Astrocyte of the spinal cord (primary cell): Measurements from ENCODE around the gene FAM219A.

ENCODE experiments used
- DNase-seq: peaks from one replicate; pipeline ENCODE4 v3.0.0; 2011; ENCODE audit warnings: low read depth, low spot score
- H3K4me3 ChIP-seq: 2 replicates; pipeline ENCODE4 v1.5.1; 2011; ENCODE audit warnings: low read depth, mild to moderate bottlenecking, low read length, moderate library complexity
- in situ Hi-C: cut with HindIII; loops from 2 replicates; pipeline ENCODE4 v1.10.0; 2017; ENCODE audit warnings: low sequenced_read_pairs
- TF ChIP-seq, protein P1 (sequence below): IDR thresholded peaks from 2 replicates; pipeline ENCODE4 v1.5.1; 2012; ENCODE audit warnings: low read depth, mild to moderate bottlenecking, low read length, inconsistent platforms

Gene FAM219A

DNA sequence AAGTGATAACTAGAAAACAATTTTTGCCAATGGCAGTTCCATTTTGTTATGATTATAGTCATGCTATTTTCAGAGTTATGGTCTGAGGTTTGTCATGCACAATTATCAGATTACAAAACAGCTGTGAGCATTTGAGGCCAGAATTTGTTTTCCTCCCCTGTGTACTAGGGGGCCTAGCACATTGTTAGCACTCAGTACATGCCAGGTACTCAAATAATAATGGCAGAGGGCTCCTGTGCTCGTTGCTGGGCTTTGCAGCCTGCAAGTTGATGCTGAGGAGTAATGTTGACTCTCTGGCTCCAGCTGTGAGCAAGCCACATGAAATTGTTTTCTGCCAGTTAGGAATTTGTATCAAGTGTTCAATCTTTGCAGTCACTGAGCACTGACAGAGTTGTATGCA is 7.1 kb upstream of the FAM219A start:
- H3K4me3 ChIP-seq, result no peak overlapping the region
- in situ Hi-C loops, result no loop called here
- TF ChIP-seq, protein P1, sequence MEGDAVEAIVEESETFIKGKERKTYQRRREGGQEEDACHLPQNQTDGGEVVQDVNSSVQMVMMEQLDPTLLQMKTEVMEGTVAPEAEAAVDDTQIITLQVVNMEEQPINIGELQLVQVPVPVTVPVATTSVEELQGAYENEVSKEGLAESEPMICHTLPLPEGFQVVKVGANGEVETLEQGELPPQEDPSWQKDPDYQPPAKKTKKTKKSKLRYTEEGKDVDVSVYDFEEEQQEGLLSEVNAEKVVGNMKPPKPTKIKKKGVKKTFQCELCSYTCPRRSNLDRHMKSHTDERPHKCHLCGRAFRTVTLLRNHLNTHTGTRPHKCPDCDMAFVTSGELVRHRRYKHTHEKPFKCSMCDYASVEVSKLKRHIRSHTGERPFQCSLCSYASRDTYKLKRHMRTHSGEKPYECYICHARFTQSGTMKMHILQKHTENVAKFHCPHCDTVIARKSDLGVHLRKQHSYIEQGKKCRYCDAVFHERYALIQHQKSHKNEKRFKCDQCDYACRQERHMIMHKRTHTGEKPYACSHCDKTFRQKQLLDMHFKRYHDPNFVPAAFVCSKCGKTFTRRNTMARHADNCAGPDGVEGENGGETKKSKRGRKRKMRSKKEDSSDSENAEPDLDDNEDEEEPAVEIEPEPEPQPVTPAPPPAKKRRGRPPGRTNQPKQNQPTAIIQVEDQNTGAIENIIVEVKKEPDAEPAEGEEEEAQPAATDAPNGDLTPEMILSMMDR, result no peak
- no peak for DNase-seq

DNA sequence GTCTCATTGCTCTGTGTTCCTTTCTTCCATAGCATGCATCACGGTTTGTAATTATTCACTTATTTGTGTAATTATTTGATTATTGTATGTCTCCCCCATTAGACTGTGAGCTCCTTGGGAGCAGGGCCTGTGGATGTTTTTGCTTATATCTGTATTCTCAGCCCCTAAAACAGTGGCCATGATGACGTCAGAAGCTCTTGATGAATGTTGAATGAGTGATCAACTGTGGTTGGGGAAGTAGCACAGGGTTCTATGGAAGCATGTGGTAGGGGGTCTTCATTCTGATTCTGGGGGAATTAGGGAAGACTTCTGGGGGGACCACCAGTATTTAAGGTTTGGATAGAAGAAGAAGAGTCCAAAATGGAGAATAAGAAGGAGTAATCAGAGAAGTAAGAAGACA is 6.2 kb upstream of the FAM219A start:
- TF ChIP-seq, protein P1, result no peak
- DNase-seq, result no peak
- in situ Hi-C loops, result no loop called here
- no peak overlapping the region for H3K4me3 ChIP-seq

DNA sequence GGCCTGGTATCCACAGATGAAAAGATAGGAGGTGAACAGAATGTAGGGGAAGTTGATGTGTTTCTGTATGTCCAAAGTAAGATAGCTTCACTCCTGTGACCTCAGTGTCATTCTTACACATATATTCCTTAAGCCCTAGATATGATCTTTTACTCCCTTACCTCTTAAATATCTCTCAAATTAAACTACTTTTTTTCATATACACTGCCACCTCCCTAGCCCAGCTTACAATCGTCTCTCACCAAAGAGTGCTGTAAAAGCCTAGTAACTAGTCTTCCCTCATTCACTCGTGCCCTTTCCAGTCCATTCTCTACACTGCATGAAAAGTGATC is 5.5 kb upstream of the FAM219A start:
- no peak for DNase-seq
- in situ Hi-C loops, result no loop called here
- TF ChIP-seq, protein P1, result no peak
- H3K4me3 ChIP-seq, result no peak overlapping the region

DNA sequence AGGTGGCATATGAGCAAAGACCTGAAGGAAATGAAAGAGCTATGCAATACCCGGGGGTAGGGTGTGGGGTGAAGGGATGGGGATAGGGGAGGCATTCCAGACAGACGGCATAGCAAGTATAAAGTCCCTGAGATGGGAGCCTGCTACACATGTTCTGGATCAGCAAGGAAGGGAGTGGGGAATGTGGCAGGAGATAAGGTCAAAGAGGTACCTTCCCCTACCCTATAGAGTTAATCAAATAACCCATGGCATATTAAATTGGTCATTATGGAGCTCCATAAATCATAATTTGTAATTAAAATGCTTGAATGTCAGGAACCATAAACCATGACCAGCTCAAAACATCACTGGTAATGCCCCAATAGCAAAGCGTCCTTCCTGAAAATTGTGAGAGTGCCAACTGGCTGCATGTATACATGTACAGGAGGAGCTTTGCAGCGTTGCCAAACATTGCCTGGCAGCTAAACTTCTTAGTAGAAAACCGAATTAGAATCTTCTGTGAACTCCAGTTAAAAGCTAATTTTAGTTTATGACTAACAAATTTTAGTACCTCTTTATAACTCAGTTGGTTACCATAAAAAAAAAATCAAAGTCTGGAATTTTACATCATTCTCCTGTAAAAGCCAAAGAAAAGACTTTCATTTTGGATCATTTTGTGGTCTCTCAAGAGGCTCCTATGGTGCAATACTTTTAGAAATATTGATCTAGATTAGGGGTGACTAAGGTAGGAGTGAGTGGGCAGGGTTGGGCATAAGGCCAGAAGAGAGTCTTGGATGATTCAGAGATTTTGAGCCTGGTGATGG is 4.9 kb upstream of the FAM219A start:
- TF ChIP-seq, protein P1, result no peak
- no peak overlapping the region for H3K4me3 ChIP-seq
- peak; percentile 28 for DNase-seq
- in situ Hi-C loops, result no loop called here

DNA sequence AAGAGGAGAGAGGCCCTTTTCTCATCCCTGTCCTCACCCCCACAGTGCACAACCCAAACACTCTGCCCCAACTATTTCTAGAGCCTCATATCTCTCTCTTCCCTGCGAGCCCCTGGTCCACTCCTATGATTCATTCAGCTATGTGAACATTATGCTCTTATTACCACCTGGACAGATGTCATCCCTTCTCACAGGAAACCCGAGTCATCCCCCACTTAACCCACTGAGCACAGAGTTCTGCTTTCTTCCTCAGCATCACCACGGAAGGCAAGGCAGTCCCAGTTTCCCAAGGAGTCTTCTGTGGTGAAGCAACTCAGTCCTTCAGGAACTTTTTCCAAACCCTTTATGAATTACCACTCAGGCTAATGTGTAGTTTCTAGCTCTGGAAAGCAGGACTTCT is 1.6 kb upstream of the FAM219A start:
- TF ChIP-seq, protein P1, result no peak
- no peak for DNase-seq
- no peak overlapping the region for H3K4me3 ChIP-seq
- in situ Hi-C loops, result no loop called here

DNA sequence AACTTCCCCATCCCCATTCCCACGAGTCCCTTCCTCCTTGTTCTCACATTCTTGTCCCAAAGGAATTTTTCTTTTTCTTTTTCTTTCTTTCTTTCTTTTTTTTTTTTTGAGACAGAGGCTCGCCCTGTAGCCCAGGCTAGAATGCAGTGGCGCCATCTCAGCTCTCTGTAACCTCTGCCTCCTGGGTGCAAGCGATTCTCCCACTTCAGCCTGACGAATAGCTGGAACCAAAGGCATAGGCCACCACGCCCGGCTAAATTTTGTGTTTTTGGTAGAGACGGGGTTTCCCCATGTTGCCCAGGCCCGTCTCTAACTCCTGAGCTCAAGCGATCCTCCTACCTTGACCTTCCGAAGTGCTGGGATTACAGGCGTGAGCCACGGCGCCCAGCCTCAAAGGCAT is 986 bp upstream of the FAM219A start:
- H3K4me3 ChIP-seq, result no peak overlapping the region
- no peak for DNase-seq
- TF ChIP-seq, protein P1, result no peak
- in situ Hi-C loops, result no loop called here

DNA sequence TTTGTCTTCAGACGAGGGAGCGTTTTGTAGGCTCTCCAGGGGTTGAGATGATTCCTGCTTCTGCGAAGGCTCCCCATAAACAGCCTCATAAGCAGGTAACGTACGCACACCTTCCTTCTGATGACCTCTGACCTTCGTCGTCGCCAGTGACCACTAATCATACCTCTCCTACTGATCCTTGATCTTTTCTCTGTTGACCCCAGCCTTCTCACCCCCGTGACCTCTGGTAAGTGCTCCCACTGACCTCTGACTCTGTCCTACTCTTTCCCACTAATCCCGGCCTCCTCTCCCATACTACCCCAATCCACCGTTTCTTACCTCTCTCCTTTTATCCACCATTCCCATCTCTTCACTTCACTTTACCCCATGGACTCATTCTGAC is 580 bp upstream of the FAM219A start:
- H3K4me3 ChIP-seq, result peak overlapping the region; percentile 27
- TF ChIP-seq, protein P1, result no peak
- DNase-seq, result no peak
- in situ Hi-C loops, result no loop called here
